Esophagus (tissue), 2 donors: ENCODE measurements around the gene HES2. TPM values are rescaled to one million over a fixed set of nuclear protein-coding genes. Genes with fewer than 3 reads are reported as not detected.

Experiments used
- H3K27ac ChIP-seq, 2 donors: one replicate each; pipeline ENCODE4 v1.5.1; 2013; ENCODE audit warnings: low read depth in 2 of 2, mild to moderate bottlenecking in 2 of 2, inconsistent platforms in 1 of 2, low read length in 1 of 2, moderate library complexity in 1 of 2
- H3K27me3 ChIP-seq, 2 donors: one replicate each; pipeline ENCODE4 v1.6.1; 2013; ENCODE audit warnings: low read length in 2 of 2, control low read depth in 1 of 2, mild to moderate bottlenecking in 1 of 2; ENCODE audit not compliant: insufficient read depth in 2 of 2, control insufficient read depth in 1 of 2
- H3K36me3 ChIP-seq, 2 donors: one replicate each; pipeline ENCODE4 v1.6.1; 2013; ENCODE audit warnings: low read length in 1 of 2; ENCODE audit not compliant: control insufficient read depth in 2 of 2, insufficient read depth in 2 of 2
- H3K4me1 ChIP-seq, 2 donors: one replicate each; pipeline ENCODE4 v1.6.1; 2013; ENCODE audit warnings: low read length in 1 of 2; ENCODE audit not compliant: control insufficient read depth in 2 of 2, insufficient read depth in 2 of 2
- H3K4me3 ChIP-seq, 2 donors: one replicate each; pipeline ENCODE4 v1.5.1; 2013; ENCODE audit warnings: low read length in 2 of 2, mild to moderate bottlenecking in 2 of 2, low read depth in 1 of 2, moderate library complexity in 1 of 2
- H3K9me3 ChIP-seq, 2 donors: one replicate each; pipeline ENCODE4 v1.6.1; 2013; ENCODE audit warnings: mild to moderate bottlenecking in 2 of 2, low read depth in 1 of 2, low read length in 1 of 2, moderate library complexity in 1 of 2; ENCODE audit not compliant: control insufficient read depth in 2 of 2, insufficient read depth in 1 of 2
- WGBS, 2 donors: extraction: QIAGEN DNeasy Blood & Tissue Kit; methylation state at CpG; one replicate each; pipeline ENCODE4 v1.1.7; 2013; 5-methylcytosine and 5-hydroxymethylcytosine counted together
- polyA plus RNA-seq, 2 donors: library from polyadenylated mRNA; stranded (reverse); fragments of 200-250 nt; gene quantifications; one replicate each; pipeline ENCODE4 v1.2.3, GENCODE V29; 2013
- donor health status: healthy with polysubstance abuse.
- donor health status: Bipolar disorder and iron deficiency.

The HES2 gene
- 10 to 100 TPM; 34.2 to 34.3 TPM for polyA plus RNA-seq

GRCh38 chr1:6419804-6420453 is at the start of gene HES2:
Gene HES2 (minus strand): TSS chr1:6419919. CDS start chr1:6419820, 99 bp downstream.
- Histone ChIP-seq H3K4me3 (peak within 1 kb of the TSS; percentile 55 to 63), H3K36me3 (no peaks in the 10 kb centered on the region), H3K4me1 (peaks cover 7 to 30% of the 10 kb centered on the region in 2 donors), H3K9me3 (no peaks in the 10 kb centered on the region), H3K27ac (peak within 1 kb of the TSS; percentile 19 to 47), H3K27me3 (no peaks in the 10 kb centered on the region)
- WGBS, 2 donors: 1 to 3% methylated on average over 58 to 62 of the region's 62 CpGs

- Histone ChIP-seq H3K27me3 (no peaks in the 10 kb centered on the region), H3K4me3 (no peak overlapping the region), H3K36me3 (peaks cover 0 to 56% of the 10 kb centered on the region in 2 donors), H3K9me3 (no peaks in the 10 kb centered on the region), H3K27ac (no peak overlapping the region), H3K4me1 (peaks cover 0 to 10% of the 10 kb centered on the region in 2 donors)
- 92% methylated on average over 13 of the region's 13 CpGs for WGBS, 2 donors
Measured at GRCh38 chr1:6468729-6469461, 49.2 kb upstream of the HES2 start.

GRCh38 chr1:6467744-6468688 is 48.3 kb upstream of the HES2 start:
- peaks cover 0 to 55% of the 10 kb centered on the region in 2 donors for H3K36me3 ChIP-seq
- H3K4me3 ChIP-seq: no peak overlapping the region
- no peaks in the 10 kb centered on the region for H3K27me3 ChIP-seq
- H3K4me1 ChIP-seq: peaks cover 0 to 10% of the 10 kb centered on the region in 2 donors
- no peaks in the 10 kb centered on the region for H3K9me3 ChIP-seq
- H3K27ac ChIP-seq: no peak overlapping the region
- WGBS, 2 donors: 91 to 92% methylated on average over 30 of the region's 30 CpGs

DNA sequence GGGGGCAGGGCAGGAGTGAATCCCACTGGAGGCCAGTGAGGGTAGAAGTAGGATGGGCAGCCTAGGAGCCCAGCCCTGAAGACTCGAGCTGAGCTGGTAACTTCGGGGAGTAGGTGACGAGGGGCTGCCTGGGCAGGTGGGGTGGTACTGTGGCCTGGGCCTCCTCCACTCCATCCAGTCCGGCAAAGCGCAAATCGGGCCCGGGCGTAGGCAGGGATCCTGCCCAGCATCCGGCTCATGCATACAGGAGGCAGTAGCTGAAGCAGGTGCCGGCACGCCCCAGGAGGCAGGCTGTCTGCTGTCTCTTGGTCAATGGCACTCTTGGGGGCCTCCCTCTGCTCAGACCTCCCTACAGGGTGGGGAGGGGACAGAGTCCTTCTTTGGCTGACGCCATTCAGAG is 47.5 kb upstream of the HES2 start:
- WGBS, 2 donors: 92% methylated on average over 12 of the region's 12 CpGs
- H3K4me3 ChIP-seq: no peak overlapping the region
- peaks cover 0 to 3% of the 10 kb centered on the region in 2 donors for H3K4me1 ChIP-seq
- peaks cover 0 to 55% of the 10 kb centered on the region in 2 donors for H3K36me3 ChIP-seq
- no peak overlapping the region for H3K27ac ChIP-seq
- no peaks in the 10 kb centered on the region for H3K27me3 ChIP-seq
- no peaks in the 10 kb centered on the region for H3K9me3 ChIP-seq

DNA sequence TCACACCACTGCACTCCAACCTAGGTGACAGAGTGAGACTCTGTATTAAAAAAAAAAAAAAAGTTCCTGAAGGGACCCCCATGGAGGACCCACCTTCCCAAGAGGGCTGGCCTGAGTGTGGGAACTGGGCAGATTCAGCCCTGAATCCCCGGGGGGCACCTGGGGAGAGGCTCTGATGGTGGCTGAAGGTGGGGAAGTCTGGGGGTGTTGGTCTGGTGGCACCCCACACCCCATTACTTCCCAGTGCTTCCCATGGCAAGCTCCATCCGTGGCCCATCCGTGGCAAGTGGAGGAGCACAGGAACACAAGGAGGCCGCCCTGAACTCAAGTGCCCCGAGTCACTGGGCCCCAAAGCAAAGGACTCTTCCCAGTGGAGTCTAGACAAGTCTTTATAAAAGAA is 47.0 kb upstream of the HES2 start:
- H3K27me3 ChIP-seq: no peaks in the 10 kb centered on the region
- H3K4me1 ChIP-seq: peaks cover 0 to 3% of the 10 kb centered on the region in 2 donors
- no peaks in the 10 kb centered on the region for H3K9me3 ChIP-seq
- 96 to 97% methylated on average over 5 of the region's 5 CpGs for WGBS, 2 donors
- H3K36me3 ChIP-seq: peaks cover 0 to 60% of the 10 kb centered on the region in 2 donors
- no peak overlapping the region for H3K27ac ChIP-seq
- no peak overlapping the region for H3K4me3 ChIP-seq

GRCh38 chr1:6466023-6466422 is 46.3 kb upstream of the HES2 start, which contains the start of gene TNFRSF25:
Gene TNFRSF25 (minus strand): TSS chr1:6466173. CDS start chr1:6466107, 66 bp downstream.
- no peaks in the 10 kb centered on the region for H3K9me3 ChIP-seq
- peaks cover 0 to 6% of the 10 kb centered on the region in 2 donors for H3K4me1 ChIP-seq
- H3K27me3 ChIP-seq: no peaks in the 10 kb centered on the region
- H3K4me3 ChIP-seq: peak within 1 kb of the TSS; percentile 17 to 23
- no peak within 1 kb of the TSS for H3K27ac ChIP-seq
- peaks cover 0 to 67% of the 10 kb centered on the region in 2 donors for H3K36me3 ChIP-seq
- WGBS, 2 donors: 41 to 60% methylated on average over 35 to 43 of the region's 43 CpGs

DNA sequence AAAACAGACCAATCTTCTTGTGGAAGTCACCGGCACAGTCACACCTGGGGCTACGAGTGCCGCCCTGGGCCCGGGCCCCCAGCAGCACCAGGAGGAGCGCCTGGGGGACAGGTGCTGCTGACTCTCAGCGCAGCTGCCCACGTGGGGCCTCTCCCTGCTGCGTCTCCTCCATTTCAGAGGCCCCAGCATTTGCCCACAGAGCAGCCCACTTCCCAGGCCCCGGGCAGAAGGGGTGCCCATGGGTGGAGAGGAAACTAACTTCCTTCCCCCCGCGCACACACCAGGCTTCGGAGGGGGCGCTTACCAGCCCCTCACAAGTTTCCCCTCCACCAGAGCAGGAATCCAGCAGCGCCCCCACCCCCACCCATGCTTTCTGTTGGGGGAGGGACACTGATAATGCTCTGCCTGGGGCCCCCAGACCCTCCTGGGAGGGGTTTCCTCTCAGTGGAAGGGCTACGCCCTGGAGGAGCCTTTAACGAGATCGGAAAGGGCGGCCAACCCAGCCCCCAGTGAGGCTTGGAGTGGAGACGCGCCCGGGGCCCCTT is 45.8 kb upstream of the HES2 start:
- WGBS, 2 donors: 61% methylated on average over 16 to 21 of the region's 21 CpGs
- Histone ChIP-seq H3K27me3 (no peaks in the 10 kb centered on the region), H3K4me1 (peaks cover 0 to 4% of the 10 kb centered on the region in 2 donors), H3K9me3 (no peaks in the 10 kb centered on the region), H3K27ac (no peak overlapping the region), H3K36me3 (peaks cover 0 to 63% of the 10 kb centered on the region in 2 donors), H3K4me3 (peak overlapping the region; percentile 17 to 23)

GRCh38 chr1:6464915-6465314 is 45.2 kb upstream of the HES2 start:
- Histone ChIP-seq H3K4me3 (no peak overlapping the region), H3K27me3 (no peaks in the 10 kb centered on the region), H3K9me3 (no peaks in the 10 kb centered on the region), H3K27ac (no peak overlapping the region), H3K36me3 (peaks cover 0 to 56% of the 10 kb centered on the region in 2 donors), H3K4me1 (peaks cover 0 to 4% of the 10 kb centered on the region in 2 donors)
- 82 to 88% methylated on average over 5 of the region's 5 CpGs for WGBS, 2 donors

GRCh38 chr1:6464514-6464836 is 44.8 kb upstream of the HES2 start:
- Histone ChIP-seq H3K36me3 (peaks cover 0 to 55% of the 10 kb centered on the region in 2 donors), H3K4me3 (no peak overlapping the region), H3K27me3 (no peaks in the 10 kb centered on the region), H3K27ac (no peak overlapping the region), H3K9me3 (no peaks in the 10 kb centered on the region), H3K4me1 (peaks cover 0 to 4% of the 10 kb centered on the region in 2 donors)
- 71 to 83% methylated on average over 7 of the region's 7 CpGs for WGBS, 2 donors
